ENCODE data around the gene RASSF4. TPM values are rescaled to one million over a fixed set of nuclear protein-coding genes. Genes with fewer than 3 reads are reported as not detected.

RASSF4 gene
- total and polyA plus RNA-seq, 9 of the 15 experiments (the other 6 are each of a cell fraction or from before 2014, with no cell fraction given), result 0.01 to 0.62 (median 0.11) TPM; not detected in 3

DNA sequence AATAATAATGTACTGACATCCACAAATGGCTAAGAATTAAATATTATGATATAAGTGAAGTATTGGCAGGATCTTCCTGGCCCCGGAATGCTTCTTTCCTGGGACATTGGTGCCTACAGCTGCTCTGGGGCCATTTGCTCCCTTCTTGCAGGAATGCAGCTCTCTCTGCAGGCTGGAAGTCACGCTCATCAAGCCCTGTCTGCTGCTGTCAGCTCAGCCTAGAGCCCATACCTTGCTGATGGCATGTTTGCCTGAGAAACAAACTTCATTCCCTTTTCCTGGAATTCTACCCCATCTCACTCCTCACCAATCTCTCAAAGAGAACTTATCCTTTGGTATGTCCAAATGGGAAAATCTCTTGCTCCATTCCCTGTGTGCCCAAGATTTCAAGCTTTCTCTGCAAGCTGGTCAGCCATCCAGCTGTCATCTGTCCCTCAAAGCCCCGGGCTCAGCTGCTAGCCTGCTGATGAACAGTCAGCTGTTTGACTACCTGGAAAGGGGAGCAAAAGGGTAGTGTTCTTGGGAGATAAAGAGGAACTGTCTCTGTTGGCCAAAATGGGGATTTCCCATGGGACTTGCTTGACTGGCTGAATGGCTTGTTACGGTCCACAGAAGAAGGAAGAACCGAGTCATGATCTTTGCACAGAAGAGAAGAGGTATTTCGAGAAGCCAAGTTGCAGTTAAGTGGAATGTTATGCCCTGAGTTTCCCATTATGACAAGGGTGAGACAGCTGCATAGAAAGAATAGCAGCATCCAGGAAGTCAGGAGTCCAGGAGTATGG lies 12.0 kb upstream of the RASSF4 start (continued):
- TF ChIP-seq, protein P1, sequence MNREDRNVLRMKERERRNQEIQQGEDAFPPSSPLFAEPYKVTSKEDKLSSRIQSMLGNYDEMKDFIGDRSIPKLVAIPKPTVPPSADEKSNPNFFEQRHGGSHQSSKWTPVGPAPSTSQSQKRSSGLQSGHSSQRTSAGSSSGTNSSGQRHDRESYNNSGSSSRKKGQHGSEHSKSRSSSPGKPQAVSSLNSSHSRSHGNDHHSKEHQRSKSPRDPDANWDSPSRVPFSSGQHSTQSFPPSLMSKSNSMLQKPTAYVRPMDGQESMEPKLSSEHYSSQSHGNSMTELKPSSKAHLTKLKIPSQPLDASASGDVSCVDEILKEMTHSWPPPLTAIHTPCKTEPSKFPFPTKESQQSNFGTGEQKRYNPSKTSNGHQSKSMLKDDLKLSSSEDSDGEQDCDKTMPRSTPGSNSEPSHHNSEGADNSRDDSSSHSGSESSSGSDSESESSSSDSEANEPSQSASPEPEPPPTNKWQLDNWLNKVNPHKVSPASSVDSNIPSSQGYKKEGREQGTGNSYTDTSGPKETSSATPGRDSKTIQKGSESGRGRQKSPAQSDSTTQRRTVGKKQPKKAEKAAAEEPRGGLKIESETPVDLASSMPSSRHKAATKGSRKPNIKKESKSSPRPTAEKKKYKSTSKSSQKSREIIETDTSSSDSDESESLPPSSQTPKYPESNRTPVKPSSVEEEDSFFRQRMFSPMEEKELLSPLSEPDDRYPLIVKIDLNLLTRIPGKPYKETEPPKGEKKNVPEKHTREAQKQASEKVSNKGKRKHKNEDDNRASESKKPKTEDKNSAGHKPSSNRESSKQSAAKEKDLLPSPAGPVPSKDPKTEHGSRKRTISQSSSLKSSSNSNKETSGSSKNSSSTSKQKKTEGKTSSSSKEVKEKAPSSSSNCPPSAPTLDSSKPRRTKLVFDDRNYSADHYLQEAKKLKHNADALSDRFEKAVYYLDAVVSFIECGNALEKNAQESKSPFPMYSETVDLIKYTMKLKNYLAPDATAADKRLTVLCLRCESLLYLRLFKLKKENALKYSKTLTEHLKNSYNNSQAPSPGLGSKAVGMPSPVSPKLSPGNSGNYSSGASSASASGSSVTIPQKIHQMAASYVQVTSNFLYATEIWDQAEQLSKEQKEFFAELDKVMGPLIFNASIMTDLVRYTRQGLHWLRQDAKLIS (CRISPR knock-in tag; IDR thresholded peaks at IDR 0.05), result no peak
- no peak for TF ChIP-seq POLR2AphosphoS5 (IDR thresholded peaks at IDR 0.05; ENCODE audit: control insufficient read depth, insufficient read depth, low read depth, low read length)
- peak; percentile 52; the same call in 1 of the 2 replicates for TF ChIP-seq SPI1 (IDR thresholded peaks at IDR 0.05; ENCODE audit: borderline replicate concordance, low read depth, low read length)
- TF ChIP-seq FIP1L1 (IDR thresholded peaks at IDR 0.05; ENCODE audit: low read depth, low read length, poor library complexity, severe bottlenecking), result no peak
- TF ChIP-seq, protein P2, sequence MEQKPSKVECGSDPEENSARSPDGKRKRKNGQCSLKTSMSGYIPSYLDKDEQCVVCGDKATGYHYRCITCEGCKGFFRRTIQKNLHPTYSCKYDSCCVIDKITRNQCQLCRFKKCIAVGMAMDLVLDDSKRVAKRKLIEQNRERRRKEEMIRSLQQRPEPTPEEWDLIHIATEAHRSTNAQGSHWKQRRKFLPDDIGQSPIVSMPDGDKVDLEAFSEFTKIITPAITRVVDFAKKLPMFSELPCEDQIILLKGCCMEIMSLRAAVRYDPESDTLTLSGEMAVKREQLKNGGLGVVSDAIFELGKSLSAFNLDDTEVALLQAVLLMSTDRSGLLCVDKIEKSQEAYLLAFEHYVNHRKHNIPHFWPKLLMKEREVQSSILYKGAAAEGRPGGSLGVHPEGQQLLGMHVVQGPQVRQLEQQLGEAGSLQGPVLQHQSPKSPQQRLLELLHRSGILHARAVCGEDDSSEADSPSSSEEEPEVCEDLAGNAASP (IDR thresholded peaks at IDR 0.05), result no peak
- TF ChIP-seq, protein P3, sequence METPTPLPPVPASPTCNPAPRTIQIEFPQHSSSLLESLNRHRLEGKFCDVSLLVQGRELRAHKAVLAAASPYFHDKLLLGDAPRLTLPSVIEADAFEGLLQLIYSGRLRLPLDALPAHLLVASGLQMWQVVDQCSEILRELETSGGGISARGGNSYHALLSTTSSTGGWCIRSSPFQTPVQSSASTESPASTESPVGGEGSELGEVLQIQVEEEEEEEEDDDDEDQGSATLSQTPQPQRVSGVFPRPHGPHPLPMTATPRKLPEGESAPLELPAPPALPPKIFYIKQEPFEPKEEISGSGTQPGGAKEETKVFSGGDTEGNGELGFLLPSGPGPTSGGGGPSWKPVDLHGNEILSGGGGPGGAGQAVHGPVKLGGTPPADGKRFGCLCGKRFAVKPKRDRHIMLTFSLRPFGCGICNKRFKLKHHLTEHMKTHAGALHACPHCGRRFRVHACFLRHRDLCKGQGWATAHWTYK (CRISPR knock-in tag; IDR thresholded peaks at IDR 0.05), result no peak
- TF ChIP-seq FUS (optimal IDR thresholded peaks at IDR 0.05; ENCODE audit: low read depth, low read length), result no peak
- TF ChIP-seq MCM5 (IDR thresholded peaks at IDR 0.05; ENCODE audit: low read depth), result no peak
- TF ChIP-seq RHOXF2B (CRISPR knock-in tag; conservative IDR thresholded peaks at IDR 0.05), result no peak
- no peak for TF ChIP-seq GTF2F1 (IDR thresholded peaks at IDR 0.05; ENCODE audit: low read depth, low read length)
